Mesenchymal stem cell (in vitro differentiated cells and primary cell): ENCODE measurements around the gene RAB37.

Experiments used
- DNase-seq: peaks from one replicate; pipeline ENCODE4 v3.0.0-alpha.2; 2013
- H2AFZ ChIP-seq: one replicate; pipeline ENCODE4 v1.6.1; 2013; ENCODE audit warnings: low read depth, mild to moderate bottlenecking, control low read depth, inconsistent platforms, low read length, moderate library complexity
- H2AK5ac ChIP-seq: 2 replicates; pipeline ENCODE4 v1.6.1; 2013; ENCODE audit warnings: low read length, moderate library complexity, mild to moderate bottlenecking, inconsistent platforms; ENCODE audit not compliant: severe bottlenecking
- H2BK120ac ChIP-seq: one replicate; pipeline ENCODE4 v1.6.1; 2013; ENCODE audit warnings: low read depth, mild to moderate bottlenecking, inconsistent platforms, low read length, moderate library complexity
- H2BK12ac ChIP-seq, 2 experiments: one replicate each; pipeline ENCODE4 v1.6.1; 2013; ENCODE audit warnings: inconsistent platforms in 2 of 2, low read length in 2 of 2, mild to moderate bottlenecking in 2 of 2, moderate library complexity in 2 of 2, control low read depth in 1 of 2
- H2BK15ac ChIP-seq: one replicate; pipeline ENCODE4 v1.6.1; 2013; ENCODE audit warnings: mild to moderate bottlenecking, low read depth, inconsistent platforms; ENCODE audit not compliant: poor library complexity, severe bottlenecking
- H2BK5ac ChIP-seq: 2 replicates; pipeline ENCODE4 v1.6.1; 2013; ENCODE audit warnings: low read depth, mild to moderate bottlenecking, low read length, control low read depth, inconsistent platforms; ENCODE audit not compliant: poor library complexity, severe bottlenecking
- H3K14ac ChIP-seq, 2 experiments: one replicate each; pipeline ENCODE4 v1.6.1; 2013; ENCODE audit warnings: inconsistent platforms in 2 of 2, low read length in 2 of 2, control low read depth in 1 of 2, mild to moderate bottlenecking in 1 of 2, moderate library complexity in 1 of 2
- H3K18ac ChIP-seq, 2 experiments: one replicate each; pipeline ENCODE4 v1.6.1; 2013; ENCODE audit warnings: inconsistent platforms in 2 of 2, low read length in 2 of 2, control low read depth in 1 of 2, low read depth in 1 of 2, mild to moderate bottlenecking in 1 of 2
- H3K23ac ChIP-seq, 2 experiments: one replicate each; pipeline ENCODE4 v1.6.1; 2013; ENCODE audit warnings: inconsistent platforms in 2 of 2, low read length in 2 of 2, mild to moderate bottlenecking in 2 of 2, moderate library complexity in 2 of 2, control low read depth in 1 of 2
- H3K27ac ChIP-seq: 2 replicates; pipeline ENCODE4 v1.5.1; 2013; ENCODE audit warnings: mild to moderate bottlenecking, moderate library complexity, low read length, control low read depth, inconsistent platforms; ENCODE audit not compliant: poor library complexity, severe bottlenecking
- H3K27me3 ChIP-seq, 2 experiments: 2 replicates each; pipeline versions ENCODE4 v1.6.1 to v1.7.0; 2013; ENCODE audit warnings: low read length in 2 of 2, mild to moderate bottlenecking in 2 of 2, moderate library complexity in 2 of 2, control low read depth in 1 of 2, inconsistent platforms in 1 of 2; ENCODE audit not compliant: control insufficient read depth in 1 of 2, insufficient read depth in 1 of 2
- H3K36me3 ChIP-seq, 2 experiments: 2 replicates each; pipeline versions ENCODE4 v1.6.1 to v1.7.0; 2013; ENCODE audit warnings: low read length in 2 of 2, control low read depth in 1 of 2, inconsistent platforms in 1 of 2, low read depth in 1 of 2, mild to moderate bottlenecking in 1 of 2; ENCODE audit not compliant: insufficient read depth in 2 of 2, control insufficient read depth in 1 of 2
- H3K4ac ChIP-seq, 2 experiments: one replicate each; pipeline ENCODE4 v1.6.1; 2013; ENCODE audit warnings: inconsistent platforms in 2 of 2, low read length in 2 of 2, mild to moderate bottlenecking in 2 of 2, moderate library complexity in 2 of 2, control low read depth in 1 of 2, low read depth in 1 of 2
- H3K4me1 ChIP-seq: 2 replicates; pipeline ENCODE4 v1.6.1; 2013; ENCODE audit warnings: low read depth, low read length, control low read depth; ENCODE audit not compliant: control insufficient read depth, insufficient read depth
- H3K4me2 ChIP-seq: 2 replicates; pipeline ENCODE4 v1.6.1; 2013; ENCODE audit warnings: low read length, mild to moderate bottlenecking, inconsistent platforms; ENCODE audit not compliant: poor library complexity, severe bottlenecking
- H3K4me3 ChIP-seq, 2 experiments: 2 replicates each; pipeline versions ENCODE4 v1.5.1 to v1.7.0; 2013; ENCODE audit warnings: low read length in 2 of 2, mild to moderate bottlenecking in 2 of 2, control low read depth in 1 of 2, low read depth in 1 of 2; ENCODE audit not compliant: insufficient read depth in 1 of 2
- H3K79me1 ChIP-seq: replicated peaks from 2 replicates; pipeline ENCODE4 v1.6.1; 2013; ENCODE audit warnings: mild to moderate bottlenecking, control low read depth, low read length, inconsistent platforms; ENCODE audit not compliant: poor library complexity, severe bottlenecking
- H3K9ac ChIP-seq: 2 replicates; pipeline ENCODE4 v1.7.0; 2013; ENCODE audit warnings: mild to moderate bottlenecking, low read length, moderate library complexity
- H3K9me3 ChIP-seq: 2 replicates; pipeline ENCODE4 v1.7.0; 2013; ENCODE audit warnings: mild to moderate bottlenecking, low read length; ENCODE audit not compliant: control insufficient read depth
- H4K8ac ChIP-seq: one replicate; pipeline ENCODE4 v1.6.1; 2013; ENCODE audit warnings: inconsistent platforms, mild to moderate bottlenecking, low read length, moderate library complexity
- H4K91ac ChIP-seq: one replicate; pipeline ENCODE4 v1.6.1; 2013; ENCODE audit warnings: mild to moderate bottlenecking, low read length, inconsistent platforms
- WGBS: methylation state at CpG from one replicate; pipeline ENCODE4 v1.1.7; 2013; ENCODE audit warnings: mixed read lengths; 5-methylcytosine and 5-hydroxymethylcytosine counted together

Gene RAB37

DNA sequence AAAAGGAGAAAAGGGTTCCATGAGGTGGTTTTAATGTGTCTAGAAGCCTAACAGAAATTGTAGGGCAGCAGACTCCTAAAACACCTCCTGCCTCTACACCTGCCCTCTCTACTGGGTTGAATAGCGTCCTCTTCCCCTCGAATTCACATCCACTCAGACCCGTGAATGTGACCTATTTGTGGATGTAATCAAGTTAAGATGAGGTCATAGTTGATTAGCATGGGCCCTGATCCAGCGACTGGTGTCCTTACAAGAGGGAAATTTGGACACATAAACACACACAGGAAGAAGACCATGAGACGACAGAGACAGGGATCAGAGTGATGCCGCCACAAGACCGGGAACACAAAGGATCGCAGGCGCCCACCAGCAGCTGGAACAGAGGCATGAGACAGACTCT lies 37.8 kb upstream of the RAB37 start:
- H3K79me1 ChIP-seq, result no peaks in the 10 kb centered on the region
- H4K8ac ChIP-seq, result no peak overlapping the region
- WGBS, result 75% methylated on average over 7 of the region's 9 CpGs
- H3K9me3 ChIP-seq, result no peaks in the 10 kb centered on the region
- no peaks in the 10 kb centered on the region for H3K36me3 ChIP-seq
- peaks cover 3 to 29% of the 10 kb centered on the region in 2 experiments for H3K27me3 ChIP-seq
- no peak overlapping the region for H3K14ac ChIP-seq
- no peak overlapping the region for H3K18ac ChIP-seq
- H2AK5ac ChIP-seq, result no peak overlapping the region
- H3K27ac ChIP-seq, result no peak overlapping the region
- H3K4me3 ChIP-seq, result no peak overlapping the region
- no peak overlapping the region for H3K9ac ChIP-seq
- H2BK5ac ChIP-seq, result no peak overlapping the region
- H3K4me1 ChIP-seq, result no peaks in the 10 kb centered on the region
- no peak overlapping the region for H2BK12ac ChIP-seq
- no peak overlapping the region for H2AFZ ChIP-seq
- no peak for DNase-seq
- H3K4ac ChIP-seq, result no peak overlapping the region
- no peak overlapping the region for H4K91ac ChIP-seq
- H3K23ac ChIP-seq, result no peak overlapping the region
- H3K4me2 ChIP-seq, result no peak overlapping the region
- H2BK15ac ChIP-seq, result no peak overlapping the region
- H2BK120ac ChIP-seq, result no peak overlapping the region

- Histone ChIP-seq H2BK120ac (no peak overlapping the region), H3K27me3 (peaks cover 8 to 37% of the 10 kb centered on the region in 2 experiments), H4K8ac (no peak overlapping the region), H3K14ac (no peak overlapping the region), H2AFZ (no peak overlapping the region), H3K4me2 (no peak overlapping the region), H3K79me1 (no peaks in the 10 kb centered on the region), H3K9ac (no peak overlapping the region), H3K4me1 (no peaks in the 10 kb centered on the region), H2AK5ac (no peak overlapping the region), H4K91ac (no peak overlapping the region), H2BK15ac (no peak overlapping the region), H3K27ac (no peak overlapping the region), H3K18ac (no peak overlapping the region), H3K9me3 (no peaks in the 10 kb centered on the region), H2BK12ac (no peak overlapping the region), H3K36me3 (no peaks in the 10 kb centered on the region), H3K4me3 (no peak overlapping the region), H3K23ac (no peak overlapping the region), H2BK5ac (no peak overlapping the region), H3K4ac (no peak overlapping the region)
- no peak for DNase-seq
- WGBS, result 69% methylated on average over 7 of the region's 9 CpGs
These were observed 34.8 kb upstream of the RAB37 start for GRCh38 chr17:74702116-74702871.

DNA sequence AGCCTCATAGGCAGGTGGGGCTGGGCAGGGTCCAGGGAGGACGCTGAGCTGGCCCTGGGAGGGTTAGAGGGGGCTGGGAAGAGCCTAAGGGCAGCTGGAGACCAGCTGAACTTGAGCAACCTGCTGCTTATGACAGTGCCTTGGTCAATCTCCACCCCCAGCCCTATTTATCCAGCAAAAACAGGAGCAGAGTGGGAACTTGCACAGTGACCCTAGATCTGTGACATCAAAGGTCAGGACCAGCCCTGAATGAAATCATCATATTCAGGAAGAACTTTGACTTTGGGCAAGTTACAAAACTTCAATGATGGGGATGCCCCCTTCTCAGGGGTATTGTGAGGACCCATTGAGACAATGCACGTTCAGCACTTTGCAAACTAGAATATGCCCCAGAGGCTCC lies 33.7 kb upstream of the RAB37 start:
- Histone ChIP-seq H3K4me1 (no peaks in the 10 kb centered on the region), H3K23ac (no peak overlapping the region), H3K18ac (no peak overlapping the region), H4K91ac (no peak overlapping the region), H3K9me3 (no peaks in the 10 kb centered on the region), H3K4me2 (no peak overlapping the region), H2BK120ac (no peak overlapping the region), H2BK12ac (no peak overlapping the region), H3K27me3 (peaks cover 8 to 33% of the 10 kb centered on the region in 2 experiments), H3K79me1 (no peaks in the 10 kb centered on the region), H2BK15ac (no peak overlapping the region), H3K9ac (no peak overlapping the region), H2AFZ (no peak overlapping the region), H3K14ac (no peak overlapping the region), H4K8ac (no peak overlapping the region), H2AK5ac (no peak overlapping the region), H2BK5ac (no peak overlapping the region), H3K4ac (no peak overlapping the region), H3K4me3 (no peak overlapping the region), H3K36me3 (no peaks in the 10 kb centered on the region), H3K27ac (no peak overlapping the region)
- WGBS, result 45% methylated on average over 2 of the region's 2 CpGs
- no peak for DNase-seq

DNA sequence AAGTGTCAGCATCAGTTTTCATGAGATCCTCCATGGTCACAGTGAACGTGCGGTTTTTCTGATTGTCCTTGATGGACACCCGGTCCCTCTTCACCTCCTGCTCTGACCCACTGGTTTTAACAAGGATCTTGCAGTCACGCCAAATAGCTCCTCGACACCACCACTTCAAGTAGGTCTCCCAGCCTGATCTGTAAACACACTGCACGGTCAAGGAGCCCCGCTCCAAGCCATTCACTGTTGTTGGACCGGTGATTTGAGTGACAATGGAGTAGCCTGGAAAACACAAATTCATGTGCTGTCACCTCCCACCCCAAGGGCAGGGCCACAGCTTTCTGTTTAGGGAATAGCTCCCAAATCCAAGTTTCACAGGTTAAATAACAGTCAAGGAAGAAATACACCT lies 32.5 kb upstream of the RAB37 start:
- no peak overlapping the region for H3K27ac ChIP-seq
- no peak for DNase-seq
- H3K14ac ChIP-seq, result no peak overlapping the region
- no peak overlapping the region for H4K8ac ChIP-seq
- WGBS, result 74% methylated on average over 8 of the region's 8 CpGs
- H3K36me3 ChIP-seq, result no peaks in the 10 kb centered on the region
- H3K9ac ChIP-seq, result no peak overlapping the region
- H3K4me1 ChIP-seq, result no peaks in the 10 kb centered on the region
- no peak overlapping the region for H2BK120ac ChIP-seq
- no peak overlapping the region for H2BK15ac ChIP-seq
- no peak overlapping the region for H3K18ac ChIP-seq
- H2BK12ac ChIP-seq, result no peak overlapping the region
- no peak overlapping the region for H2BK5ac ChIP-seq
- no peak overlapping the region for H2AK5ac ChIP-seq
- H3K27me3 ChIP-seq, result peaks cover 8 to 28% of the 10 kb centered on the region in 2 experiments
- H4K91ac ChIP-seq, result no peak overlapping the region
- no peak overlapping the region for H2AFZ ChIP-seq
- H3K4me3 ChIP-seq, result no peak overlapping the region
- no peaks in the 10 kb centered on the region for H3K79me1 ChIP-seq
- no peak overlapping the region for H3K4me2 ChIP-seq
- no peak overlapping the region for H3K23ac ChIP-seq
- H3K4ac ChIP-seq, result no peak overlapping the region
- H3K9me3 ChIP-seq, result no peaks in the 10 kb centered on the region
